H1 (cell line): Measurements from ENCODE around the gene CAGE1. TPM values are rescaled to one million over a fixed set of nuclear protein-coding genes. Genes with fewer than 3 reads are reported as not detected.

ENCODE experiments used
- CEBPB ChIP-seq: IDR thresholded peaks from 2 replicates; pipeline ENCODE4 v1.6.1; 2012; ENCODE audit warnings: low read depth, low read length
- CTBP2 ChIP-seq: IDR thresholded peaks from 2 replicates; pipeline ENCODE4 v1.7.0; 2011; ENCODE audit warnings: borderline replicate concordance, mild to moderate bottlenecking, moderate library complexity, mixed read lengths, low read length; ENCODE audit not compliant: insufficient read depth, insufficient read length
- HDAC6 ChIP-seq: IDR thresholded peaks from one replicate; pipeline ENCODE4 v1.7.1; 2012; ENCODE audit warnings: low read depth, mild to moderate bottlenecking, inconsistent platforms, low read length, moderate library complexity
- KDM4A ChIP-seq: IDR thresholded peaks from one replicate; pipeline ENCODE4 v1.7.1; 2012; ENCODE audit warnings: low read depth, mild to moderate bottlenecking, moderate library complexity, low read length, inconsistent platforms; ENCODE audit not compliant: severe bottlenecking
- polyA plus RNA-seq, 7 experiments: library from polyadenylated mRNA; depleted of rRNA in 3 of 7; stranded (reverse) in 5 of 7; unstranded in 2 of 7; fragments of >200 nt in 5 of 7; fragments of 200-250 nt in 2 of 7; gene quantifications; 1 replicate in 5 of 7; 2 replicates in 1 of 7; 4 replicates in 1 of 7; pipeline versions ENCODE4 v1.2.1 to v1.2.3, GENCODE V29; 2011 to 2013; ENCODE audit warnings: missing spikeins in 2 of 7, mixed read lengths in 2 of 7
- total RNA-seq: library from RNA; stranded (reverse); fragmentation: NEBNext Ultra II Directional; extraction: Animal tissue kit (Norgen Biotek cat#: 25700); gene quantifications from 2 replicates; pipeline ENCODE4 v1.2.1, GENCODE V29; 2021
- TF ChIP-seq, protein P1 (sequence below): fragments of 300-600 bp; sonication (generic); IDR thresholded peaks from 2 replicates; pipeline ENCODE4 v1.7.1; 2012; ENCODE audit warnings: low read length, moderate library complexity, mild to moderate bottlenecking, inconsistent platforms; ENCODE audit not compliant: insufficient replicate concordance

Gene CAGE1
- total and polyA plus RNA-seq, 2 of the 8 experiments (the other 6 are each of a cell fraction or from before 2014, with no cell fraction given) = 0.09 TPM; not detected in 1

DNA sequence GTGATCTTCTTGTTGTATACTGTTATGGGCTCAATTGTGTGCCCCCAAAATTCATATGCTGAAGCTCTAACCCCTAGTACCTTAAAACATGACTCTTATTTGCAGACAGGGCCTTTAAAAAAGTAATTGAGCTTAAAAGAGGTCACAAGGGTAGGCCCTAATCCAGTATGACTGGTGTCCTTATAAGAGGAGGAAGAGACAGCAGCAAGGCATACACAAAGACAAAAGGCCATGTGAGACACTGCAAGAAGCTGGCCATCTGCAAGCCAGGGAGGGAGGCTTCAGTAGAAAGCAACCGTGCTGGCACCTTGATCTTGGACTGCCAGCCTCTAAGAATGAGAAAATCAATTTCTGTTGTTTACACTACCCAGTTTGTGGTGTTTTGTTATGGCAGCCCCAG is 8.4 kb downstream of the CAGE1 start (continued):
- TF ChIP-seq CEBPB = no peak
- TF ChIP-seq HDAC6 = no peak
- no peak for TF ChIP-seq KDM4A
- TF ChIP-seq CTBP2 = no peak
- TF ChIP-seq, protein P1, sequence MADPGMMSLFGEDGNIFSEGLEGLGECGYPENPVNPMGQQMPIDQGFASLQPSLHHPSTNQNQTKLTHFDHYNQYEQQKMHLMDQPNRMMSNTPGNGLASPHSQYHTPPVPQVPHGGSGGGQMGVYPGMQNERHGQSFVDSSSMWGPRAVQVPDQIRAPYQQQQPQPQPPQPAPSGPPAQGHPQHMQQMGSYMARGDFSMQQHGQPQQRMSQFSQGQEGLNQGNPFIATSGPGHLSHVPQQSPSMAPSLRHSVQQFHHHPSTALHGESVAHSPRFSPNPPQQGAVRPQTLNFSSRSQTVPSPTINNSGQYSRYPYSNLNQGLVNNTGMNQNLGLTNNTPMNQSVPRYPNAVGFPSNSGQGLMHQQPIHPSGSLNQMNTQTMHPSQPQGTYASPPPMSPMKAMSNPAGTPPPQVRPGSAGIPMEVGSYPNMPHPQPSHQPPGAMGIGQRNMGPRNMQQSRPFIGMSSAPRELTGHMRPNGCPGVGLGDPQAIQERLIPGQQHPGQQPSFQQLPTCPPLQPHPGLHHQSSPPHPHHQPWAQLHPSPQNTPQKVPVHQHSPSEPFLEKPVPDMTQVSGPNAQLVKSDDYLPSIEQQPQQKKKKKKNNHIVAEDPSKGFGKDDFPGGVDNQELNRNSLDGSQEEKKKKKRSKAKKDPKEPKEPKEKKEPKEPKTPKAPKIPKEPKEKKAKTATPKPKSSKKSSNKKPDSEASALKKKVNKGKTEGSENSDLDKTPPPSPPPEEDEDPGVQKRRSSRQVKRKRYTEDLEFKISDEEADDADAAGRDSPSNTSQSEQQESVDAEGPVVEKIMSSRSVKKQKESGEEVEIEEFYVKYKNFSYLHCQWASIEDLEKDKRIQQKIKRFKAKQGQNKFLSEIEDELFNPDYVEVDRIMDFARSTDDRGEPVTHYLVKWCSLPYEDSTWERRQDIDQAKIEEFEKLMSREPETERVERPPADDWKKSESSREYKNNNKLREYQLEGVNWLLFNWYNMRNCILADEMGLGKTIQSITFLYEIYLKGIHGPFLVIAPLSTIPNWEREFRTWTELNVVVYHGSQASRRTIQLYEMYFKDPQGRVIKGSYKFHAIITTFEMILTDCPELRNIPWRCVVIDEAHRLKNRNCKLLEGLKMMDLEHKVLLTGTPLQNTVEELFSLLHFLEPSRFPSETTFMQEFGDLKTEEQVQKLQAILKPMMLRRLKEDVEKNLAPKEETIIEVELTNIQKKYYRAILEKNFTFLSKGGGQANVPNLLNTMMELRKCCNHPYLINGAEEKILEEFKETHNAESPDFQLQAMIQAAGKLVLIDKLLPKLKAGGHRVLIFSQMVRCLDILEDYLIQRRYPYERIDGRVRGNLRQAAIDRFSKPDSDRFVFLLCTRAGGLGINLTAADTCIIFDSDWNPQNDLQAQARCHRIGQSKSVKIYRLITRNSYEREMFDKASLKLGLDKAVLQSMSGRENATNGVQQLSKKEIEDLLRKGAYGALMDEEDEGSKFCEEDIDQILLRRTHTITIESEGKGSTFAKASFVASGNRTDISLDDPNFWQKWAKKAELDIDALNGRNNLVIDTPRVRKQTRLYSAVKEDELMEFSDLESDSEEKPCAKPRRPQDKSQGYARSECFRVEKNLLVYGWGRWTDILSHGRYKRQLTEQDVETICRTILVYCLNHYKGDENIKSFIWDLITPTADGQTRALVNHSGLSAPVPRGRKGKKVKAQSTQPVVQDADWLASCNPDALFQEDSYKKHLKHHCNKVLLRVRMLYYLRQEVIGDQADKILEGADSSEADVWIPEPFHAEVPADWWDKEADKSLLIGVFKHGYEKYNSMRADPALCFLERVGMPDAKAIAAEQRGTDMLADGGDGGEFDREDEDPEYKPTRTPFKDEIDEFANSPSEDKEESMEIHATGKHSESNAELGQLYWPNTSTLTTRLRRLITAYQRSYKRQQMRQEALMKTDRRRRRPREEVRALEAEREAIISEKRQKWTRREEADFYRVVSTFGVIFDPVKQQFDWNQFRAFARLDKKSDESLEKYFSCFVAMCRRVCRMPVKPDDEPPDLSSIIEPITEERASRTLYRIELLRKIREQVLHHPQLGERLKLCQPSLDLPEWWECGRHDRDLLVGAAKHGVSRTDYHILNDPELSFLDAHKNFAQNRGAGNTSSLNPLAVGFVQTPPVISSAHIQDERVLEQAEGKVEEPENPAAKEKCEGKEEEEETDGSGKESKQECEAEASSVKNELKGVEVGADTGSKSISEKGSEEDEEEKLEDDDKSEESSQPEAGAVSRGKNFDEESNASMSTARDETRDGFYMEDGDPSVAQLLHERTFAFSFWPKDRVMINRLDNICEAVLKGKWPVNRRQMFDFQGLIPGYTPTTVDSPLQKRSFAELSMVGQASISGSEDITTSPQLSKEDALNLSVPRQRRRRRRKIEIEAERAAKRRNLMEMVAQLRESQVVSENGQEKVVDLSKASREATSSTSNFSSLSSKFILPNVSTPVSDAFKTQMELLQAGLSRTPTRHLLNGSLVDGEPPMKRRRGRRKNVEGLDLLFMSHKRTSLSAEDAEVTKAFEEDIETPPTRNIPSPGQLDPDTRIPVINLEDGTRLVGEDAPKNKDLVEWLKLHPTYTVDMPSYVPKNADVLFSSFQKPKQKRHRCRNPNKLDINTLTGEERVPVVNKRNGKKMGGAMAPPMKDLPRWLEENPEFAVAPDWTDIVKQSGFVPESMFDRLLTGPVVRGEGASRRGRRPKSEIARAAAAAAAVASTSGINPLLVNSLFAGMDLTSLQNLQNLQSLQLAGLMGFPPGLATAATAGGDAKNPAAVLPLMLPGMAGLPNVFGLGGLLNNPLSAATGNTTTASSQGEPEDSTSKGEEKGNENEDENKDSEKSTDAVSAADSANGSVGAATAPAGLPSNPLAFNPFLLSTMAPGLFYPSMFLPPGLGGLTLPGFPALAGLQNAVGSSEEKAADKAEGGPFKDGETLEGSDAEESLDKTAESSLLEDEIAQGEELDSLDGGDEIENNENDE = no peak
- TF ChIP-seq, all 59 proteins: peak for 0
